GM19467 (cell line): Measurements from ENCODE around the gene MRPL42.
"Not testable (repeated sequence)": the region's sequence is repeated elsewhere in the genome, so short reads cannot be mapped to it uniquely, and the experiment has no call there.

Source experiments
- ATAC-seq: cut with Tn5 transposase; IDR thresholded peaks from one replicate; pipeline ENCODE4 v1.9.1; 2021; ENCODE audit warnings: mild to moderate bottlenecking, moderate library complexity; ENCODE audit not compliant: unreplicated experiment

The MRPL42 gene

DNA sequence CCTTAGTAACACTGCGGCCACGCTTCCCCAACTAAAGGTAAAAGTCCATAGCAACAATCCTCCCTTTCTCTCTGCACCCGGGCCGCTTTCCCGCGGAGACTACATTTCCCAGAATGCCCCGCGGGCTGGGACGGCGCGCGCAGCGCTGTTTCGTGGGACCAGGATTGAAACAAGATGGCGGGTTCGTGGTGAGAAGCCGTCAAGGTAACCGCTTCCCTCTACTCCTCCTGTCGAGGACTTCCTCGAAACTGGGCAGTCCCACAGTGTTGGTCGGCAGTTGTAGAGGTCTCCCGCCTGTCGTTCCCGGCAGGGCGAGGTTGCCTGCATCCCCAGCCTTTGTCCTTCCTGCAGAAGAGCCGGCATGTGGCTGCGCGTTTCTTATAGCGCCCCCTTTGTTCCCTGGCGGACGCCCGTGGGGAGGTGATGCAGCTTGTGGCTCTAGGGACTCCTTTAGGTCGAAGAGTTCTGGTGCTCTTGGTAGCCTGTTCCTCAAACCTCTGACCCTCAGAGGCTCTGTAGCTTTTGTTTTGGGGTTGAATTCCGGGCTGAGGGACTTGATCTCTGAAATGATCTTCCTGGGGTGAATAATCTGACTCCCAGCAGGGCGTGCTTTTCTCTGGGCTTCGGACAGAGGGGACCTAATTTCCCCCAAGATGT is at the start of gene MRPL42:
Gene MRPL42, plus strand, starts transcription at position 164 of the 657 bp plus-strand sequence. CDS start 1,772 bp downstream, outside the sequence.
- ATAC-seq, result peak; percentile 83

- no peak for ATAC-seq
These were observed 49.3 kb upstream of the MRPL42 start for GRCh38 chr12:93417967-93418480.

GRCh38 chr12:93419388-93420034 is 47.8 kb upstream of the MRPL42 start:
- ATAC-seq, result no peak

DNA sequence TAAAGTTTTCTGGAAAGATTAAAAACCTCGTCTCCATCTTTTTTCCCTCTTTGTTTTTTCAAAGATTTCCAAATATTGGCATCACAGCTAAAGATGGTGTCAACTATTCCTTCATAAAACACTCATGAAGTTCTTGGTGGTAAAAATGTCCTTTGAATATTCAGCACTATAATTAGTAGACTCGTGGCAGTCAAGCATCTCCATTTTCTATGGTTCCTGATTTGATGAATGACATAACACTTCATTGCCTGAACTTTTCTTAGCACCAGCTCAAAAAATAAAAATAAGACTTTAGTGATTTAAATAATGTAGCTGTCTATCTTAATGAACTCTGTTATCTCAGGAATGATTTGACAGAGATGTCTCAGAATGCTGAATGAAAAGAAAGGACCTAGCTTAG is 45.3 kb upstream of the MRPL42 start:
- ATAC-seq, result no peak

GRCh38 chr12:93425736-93426411 is 41.4 kb upstream of the MRPL42 start:
- ATAC-seq, result no peak

- ATAC-seq, result no peak
These were observed 40.9 kb upstream of the MRPL42 start for GRCh38 chr12:93426412-93426805.

GRCh38 chr12:93427779-93428564 is 39.3 kb upstream of the MRPL42 start:
- ATAC-seq, result no peak

DNA sequence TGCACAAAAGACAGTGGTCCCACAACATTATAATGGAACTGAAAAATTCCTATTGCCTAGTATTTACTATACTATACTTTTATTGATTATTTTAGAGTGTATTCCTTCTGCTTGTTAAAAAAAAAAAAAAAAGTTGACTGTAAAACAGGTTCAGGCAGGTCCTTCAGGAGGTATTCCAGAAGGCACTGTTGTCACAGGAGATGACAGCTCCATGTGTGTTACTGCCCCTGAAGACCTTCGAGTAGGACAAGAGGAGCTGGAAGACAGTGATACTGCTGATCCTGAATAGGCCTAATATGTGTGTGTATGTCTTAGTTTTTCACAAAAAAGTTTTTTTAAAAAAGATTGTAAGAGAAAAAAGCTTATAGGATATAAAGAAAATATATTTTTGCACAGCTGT is 37.9 kb upstream of the MRPL42 start:
- no peak for ATAC-seq

DNA sequence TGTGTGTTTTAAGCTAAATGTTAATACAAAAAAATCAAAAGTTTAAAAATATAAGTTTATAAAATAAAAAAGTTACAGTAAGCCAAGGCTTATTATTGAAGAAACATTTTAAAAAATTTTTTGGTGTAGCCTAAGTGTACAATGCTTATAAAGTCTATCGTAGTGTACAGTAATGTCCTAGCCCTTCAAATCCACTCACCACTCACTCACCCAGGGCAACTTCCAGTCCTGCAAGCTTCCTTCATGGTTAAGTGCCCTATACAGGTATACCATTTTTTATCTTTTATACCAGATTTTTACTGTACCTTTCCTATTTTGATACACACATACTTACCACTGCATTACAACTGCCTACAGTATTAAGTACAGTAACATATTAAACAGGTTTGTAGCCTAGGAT is 37.5 kb upstream of the MRPL42 start:
- no peak for ATAC-seq

DNA sequence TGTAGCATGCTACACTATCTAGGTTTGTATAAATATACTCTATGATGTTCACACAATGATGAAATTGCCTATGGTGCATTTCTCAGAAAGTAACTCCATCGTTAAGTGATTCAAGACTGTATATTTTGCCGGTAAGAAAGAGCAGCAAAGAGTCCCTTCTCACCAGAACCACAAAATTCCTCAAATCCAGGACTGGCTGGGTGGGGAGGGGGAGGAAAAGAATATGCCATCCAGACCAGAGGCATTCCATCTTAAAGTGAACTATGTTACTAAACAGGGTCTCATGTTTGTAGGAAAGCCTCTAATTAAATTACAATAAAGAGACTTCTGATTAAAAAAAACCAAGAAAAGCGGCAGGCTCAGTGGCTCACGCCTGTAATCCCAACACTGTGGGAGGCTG is 37.0 kb upstream of the MRPL42 start:
- no peak for ATAC-seq

- not testable (repeated sequence) for ATAC-seq
These were observed 35.3 kb upstream of the MRPL42 start for GRCh38 chr12:93432031-93432430.

GRCh38 chr12:93434256-93434865 is 33.0 kb upstream of the MRPL42 start:
- ATAC-seq, result no peak

DNA sequence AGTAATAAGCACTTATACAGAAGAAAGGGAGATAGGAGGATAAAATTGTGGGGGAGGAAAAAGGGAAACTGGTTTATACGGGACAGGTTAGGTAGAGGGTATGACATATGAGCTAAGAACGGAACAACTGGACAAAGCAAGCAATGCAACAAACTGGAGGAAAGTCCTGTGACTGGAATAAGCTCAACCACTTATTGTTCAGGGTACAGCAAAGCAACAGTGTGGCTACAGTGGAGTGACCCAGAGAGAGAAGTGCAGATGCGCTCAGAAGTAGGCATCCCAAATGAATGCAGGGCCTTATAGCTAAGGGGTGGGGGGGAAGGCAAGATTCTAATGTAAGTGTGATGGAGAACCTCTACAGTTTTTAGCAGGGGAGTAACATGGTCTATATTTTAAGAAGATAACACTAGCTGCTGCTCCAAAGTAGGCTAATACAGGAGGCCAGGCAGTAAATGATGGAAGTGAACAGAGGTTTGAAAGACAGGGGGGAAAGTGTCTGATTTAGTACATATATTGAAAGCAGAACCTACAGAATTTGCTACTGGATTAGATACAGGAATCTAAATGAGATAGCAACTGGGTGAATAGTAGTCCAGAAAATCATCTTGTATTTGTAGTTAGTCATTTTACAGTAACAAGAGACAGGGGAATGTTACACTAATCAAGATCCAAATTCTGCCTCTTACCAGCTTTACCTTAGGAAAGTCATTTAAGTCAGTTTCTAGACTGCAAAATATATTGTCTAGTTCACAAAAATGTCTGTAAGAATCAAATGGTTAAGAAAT is 28.9 kb upstream of the MRPL42 start:
- ATAC-seq, result no peak

DNA sequence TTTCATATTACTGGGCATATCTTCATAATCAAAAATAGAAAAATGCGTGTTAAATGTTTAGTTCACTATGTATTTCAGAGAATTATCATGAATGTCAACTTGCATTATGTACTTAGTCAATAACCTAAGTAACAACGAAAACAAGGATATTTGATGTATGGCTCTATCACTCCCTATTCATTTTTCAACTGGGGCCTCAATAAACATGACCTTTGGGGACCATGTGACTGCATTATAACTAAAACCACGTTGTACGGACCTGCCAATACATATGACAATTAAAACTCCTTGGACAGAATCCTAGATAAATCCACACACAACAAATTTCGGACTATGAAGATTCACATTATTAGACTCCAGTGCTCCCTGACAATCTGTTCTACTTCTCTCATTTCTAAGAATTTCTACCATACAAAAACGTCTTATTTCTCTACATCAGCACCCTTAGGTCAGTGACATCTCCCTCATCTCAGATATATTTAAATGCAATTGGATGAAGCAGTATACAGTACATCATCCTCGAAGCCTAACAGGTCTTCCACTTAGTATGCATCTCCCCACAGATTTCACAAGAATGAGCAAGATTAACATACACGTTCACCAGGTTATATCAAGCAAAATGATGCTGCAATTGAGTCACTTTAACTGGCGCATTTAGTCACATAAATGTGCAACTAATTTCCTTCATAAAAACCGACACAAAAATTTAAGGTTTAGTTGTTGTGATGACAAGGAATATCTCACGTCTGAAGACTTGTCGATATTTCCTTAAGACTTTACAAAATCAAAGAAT is 27.1 kb upstream of the MRPL42 start:
- no peak for ATAC-seq

DNA sequence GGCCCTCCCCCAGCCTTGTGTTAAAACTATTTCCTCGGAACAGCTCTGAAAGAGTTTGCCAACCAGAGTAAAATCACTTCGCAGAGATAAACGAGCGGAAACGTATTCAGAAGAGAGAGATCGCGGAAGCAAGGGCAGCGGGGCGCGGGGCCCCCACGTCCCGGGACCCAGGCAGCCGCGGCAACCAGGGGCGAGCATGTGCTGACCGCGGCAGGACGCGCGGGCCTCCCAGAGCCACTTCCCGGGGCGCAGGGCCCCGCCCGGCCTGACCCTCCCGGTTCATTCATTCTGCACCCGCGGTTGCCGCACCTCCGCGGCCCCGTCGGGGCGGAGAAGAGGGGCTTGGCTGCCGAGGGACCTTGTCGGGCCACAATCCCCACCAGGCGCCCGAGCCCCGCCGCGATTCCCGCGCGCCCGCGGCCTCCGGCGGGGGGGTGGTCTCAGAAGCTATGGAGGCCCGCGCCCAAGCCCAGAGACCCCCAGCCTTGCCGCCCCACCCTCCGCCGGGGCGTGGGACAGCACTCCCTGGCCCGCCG is 26.2 kb upstream of the MRPL42 start:
- no peak for ATAC-seq

- ATAC-seq, result peak; percentile 72
These were observed 25.5 kb upstream of the MRPL42 start, which contains the start of gene UBE2N for GRCh38 chr12:93441617-93442410. TSS of gene UBE2N (minus strand) at chr12:93441947. CDS start at chr12:93441884, 63 bp downstream.

DNA sequence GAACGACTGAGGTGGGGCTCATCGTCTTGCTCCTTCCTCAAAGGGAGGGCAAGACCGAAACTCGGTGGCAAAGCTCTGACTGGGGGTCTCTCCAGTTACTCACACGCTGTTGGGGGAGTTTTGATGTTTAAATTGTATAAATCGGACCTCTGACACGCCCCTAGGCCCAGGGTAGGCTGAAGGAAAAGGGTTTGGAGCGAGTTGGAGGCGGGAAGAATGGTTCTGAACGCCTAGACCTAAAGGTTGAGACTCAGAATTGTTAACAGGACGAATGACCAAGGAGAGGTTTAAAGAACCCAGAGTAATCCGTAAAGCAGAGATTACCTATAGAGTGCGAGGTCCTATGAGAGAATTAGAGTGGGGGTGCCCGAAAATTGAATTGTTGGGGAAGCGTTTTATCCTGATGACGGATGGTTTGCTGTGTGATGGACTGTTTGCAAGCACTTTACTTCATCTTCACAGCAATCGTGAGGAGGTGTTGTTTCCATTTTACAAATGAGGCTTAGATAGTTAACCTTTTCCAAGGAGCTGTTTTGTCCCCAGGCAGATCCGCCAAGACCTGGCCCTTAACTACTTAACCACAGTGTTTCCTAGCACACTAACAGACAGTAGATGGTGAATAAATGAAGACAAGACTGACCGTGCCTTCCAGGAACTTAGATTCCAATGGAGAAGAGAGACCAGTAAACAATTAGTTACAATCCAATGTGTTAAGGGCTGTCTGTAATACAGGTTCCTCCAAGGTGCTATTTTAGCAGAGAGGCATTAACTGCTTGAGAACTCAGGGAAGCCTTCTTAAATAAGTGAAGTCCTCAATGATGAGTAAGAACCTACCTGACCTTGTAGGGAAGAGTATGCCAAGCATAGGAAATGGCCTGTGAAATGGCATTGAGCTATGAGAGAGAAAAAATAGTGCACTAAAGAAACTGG is 24.6 kb upstream of the MRPL42 start:
- ATAC-seq, result no peak
